Measurements from ENCODE around the gene SLC12A6.

SLC12A6 gene

GRCh38 chr15:34336991-34337556, 507 bp downstream of the SLC12A6 start:
- H4K20me1 ChIP-seq (ENCODE audit: insufficient read depth, low read length, poor library complexity, severe bottlenecking), result peaks cover 9% of the 10 kb centered on the region
- peaks cover 89% of the 10 kb centered on the region for H3K79me2 ChIP-seq (ENCODE audit: insufficient read depth, low read length)
- peak overlapping the region; percentile 72; the same call in 1 of the 2 replicates for H2AFZ ChIP-seq (ENCODE audit: low read length)
- H3K9ac ChIP-seq (ENCODE audit: low read depth, low read length, poor library complexity, severe bottlenecking), result peak overlapping the region; percentile 91
- no peaks in the 10 kb centered on the region for H3K36me3 ChIP-seq (ENCODE audit: insufficient read depth, low read length)
- H3F3A ChIP-seq (ENCODE audit: low read depth), result peaks cover 26% of the 10 kb centered on the region
- H3K4me2 ChIP-seq (ENCODE audit: low read depth, low read length, poor library complexity, severe bottlenecking), result peak overlapping the region; percentile 75
- H3K9me2 ChIP-seq (replicated peaks; ENCODE audit: low read depth, low read length), result no peaks in the 10 kb centered on the region
- no peaks in the 10 kb centered on the region for H3K27me3 ChIP-seq (ENCODE audit: insufficient read depth, low read length, poor library complexity, severe bottlenecking)
- H3K4me3 ChIP-seq (ENCODE audit: low read length, poor library complexity, severe bottlenecking), result peak overlapping the region; percentile 84
- H3K4me1 ChIP-seq (ENCODE audit: insufficient read depth, low read length, poor library complexity, severe bottlenecking), result peaks cover 65% of the 10 kb centered on the region
- H3K9me3 ChIP-seq (ENCODE audit: insufficient read depth, low read depth, low read length), result no peaks in the 10 kb centered on the region
- TF ChIP-seq EZH2phosphoT487 (IDR thresholded peaks at IDR 0.05; ENCODE audit: borderline replicate concordance) (no peak), CTCF (conservative IDR thresholded peaks at IDR 0.05; ENCODE audit: low read length) (no peak)

GRCh38 chr15:34336231-34336990, 1.2 kb downstream of the SLC12A6 start:
- Histone ChIP-seq H4K20me1 (ENCODE audit: insufficient read depth, low read length, poor library complexity, severe bottlenecking) (peaks cover 3% of the 10 kb centered on the region), H3K9me2 (replicated peaks; ENCODE audit: low read depth, low read length) (no peaks in the 10 kb centered on the region), H3K79me2 (ENCODE audit: insufficient read depth, low read length) (peaks cover 83% of the 10 kb centered on the region), H2AFZ (ENCODE audit: low read length) (no peak overlapping the region), H3K4me3 (ENCODE audit: low read length, poor library complexity, severe bottlenecking) (peak overlapping the region; percentile 84), H3F3A (ENCODE audit: low read depth) (peaks cover 31% of the 10 kb centered on the region), H3K36me3 (ENCODE audit: insufficient read depth, low read length) (no peaks in the 10 kb centered on the region), H3K4me1 (ENCODE audit: insufficient read depth, low read length, poor library complexity, severe bottlenecking) (peaks cover 62% of the 10 kb centered on the region), H3K4me2 (ENCODE audit: low read depth, low read length, poor library complexity, severe bottlenecking) (peak overlapping the region; percentile 75), H3K9me3 (ENCODE audit: insufficient read depth, low read depth, low read length) (no peaks in the 10 kb centered on the region), H3K9ac (ENCODE audit: low read depth, low read length, poor library complexity, severe bottlenecking) (peak overlapping the region; percentile 91), H3K27me3 (ENCODE audit: insufficient read depth, low read length, poor library complexity, severe bottlenecking) (no peaks in the 10 kb centered on the region)
- no peak for TF ChIP-seq EZH2phosphoT487 (IDR thresholded peaks at IDR 0.05; ENCODE audit: borderline replicate concordance)
- TF ChIP-seq CTCF (conservative IDR thresholded peaks at IDR 0.05; ENCODE audit: low read length), result no peak

- Histone ChIP-seq H2AFZ (ENCODE audit: low read length) (no peak overlapping the region), H3K4me3 (ENCODE audit: low read length, poor library complexity, severe bottlenecking) (peak overlapping the region; percentile 84), H3K4me1 (ENCODE audit: insufficient read depth, low read length, poor library complexity, severe bottlenecking) (peaks cover 65% of the 10 kb centered on the region), H3K9me2 (replicated peaks; ENCODE audit: low read depth, low read length) (no peaks in the 10 kb centered on the region), H3K9ac (ENCODE audit: low read depth, low read length, poor library complexity, severe bottlenecking) (peak overlapping the region; percentile 91), H3K4me2 (ENCODE audit: low read depth, low read length, poor library complexity, severe bottlenecking) (peak overlapping the region; percentile 75), H3K79me2 (ENCODE audit: insufficient read depth, low read length) (peaks cover 84% of the 10 kb centered on the region), H3K36me3 (ENCODE audit: insufficient read depth, low read length) (no peaks in the 10 kb centered on the region), H3K27me3 (ENCODE audit: insufficient read depth, low read length, poor library complexity, severe bottlenecking) (no peaks in the 10 kb centered on the region), H3K9me3 (ENCODE audit: insufficient read depth, low read depth, low read length) (no peaks in the 10 kb centered on the region), H3F3A (ENCODE audit: low read depth) (peaks cover 34% of the 10 kb centered on the region), H4K20me1 (ENCODE audit: insufficient read depth, low read length, poor library complexity, severe bottlenecking) (no peaks in the 10 kb centered on the region)
- no peak for TF ChIP-seq CTCF (conservative IDR thresholded peaks at IDR 0.05; ENCODE audit: low read length)
- no peak for TF ChIP-seq EZH2phosphoT487 (IDR thresholded peaks at IDR 0.05; ENCODE audit: borderline replicate concordance)
Measured at GRCh38 chr15:34335176-34336032, 2.2 kb downstream of the SLC12A6 start.
